Measurements from ENCODE around the gene KLHDC8A. TPM values are rescaled to one million over a fixed set of nuclear protein-coding genes. Genes with fewer than 3 reads are reported as not detected.
A peak's percentile ranks its signal among the peaks of the same experiment; 100 is the strongest.

The KLHDC8A gene
- total and polyA plus RNA-seq, 2 donors (not counting 3 experiments of a cell fraction or from before 2014, with no cell fraction given), result not detected

- no peaks in the 10 kb centered on the region for H3K79me2 ChIP-seq (ENCODE audit: control insufficient read depth, insufficient read depth, low read length)
- H3K4me1 ChIP-seq (ENCODE audit: control insufficient read depth, extremely low read depth, insufficient read depth, low read length), result peaks cover 17% of the 10 kb centered on the region
- no peak overlapping the region for H3K4me3 ChIP-seq (replicated peaks in 1 of 3; ENCODE audit: insufficient read depth in 1 of 3, low read depth in 1 of 3, low read length in 3 of 3)
- H4K20me1 ChIP-seq (replicated peaks; ENCODE audit: control insufficient read depth, extremely low read depth, insufficient read depth, low read length), result no peaks in the 10 kb centered on the region
- CTCF ChIA-PET, result interaction anchor here (0.7 to 2.3 kb wide), 4 partner anchors 16 to 28 kb away, joined by 4 to 9 read pairs (median 6); partner anchors contain the start of gene NUAK2
- H2AFZ ChIP-seq (ENCODE audit: low read depth, low read length), result no peak overlapping the region
- no peak overlapping the region for H3K4me2 ChIP-seq (ENCODE audit: insufficient read depth, low read length)
- POLR2A ChIA-PET, result no interaction called here
- H3K36me3 ChIP-seq (ENCODE audit: control insufficient read depth in 2 of 2, extremely low read depth in 1 of 2, insufficient read depth in 2 of 2, low read length in 2 of 2), result peaks cover 0 to 11% of the 10 kb centered on the region in 2 experiments
- H3K27ac ChIP-seq (ENCODE audit: insufficient read depth, low read depth, low read length), result no peak overlapping the region
- no peak overlapping the region for H3K9ac ChIP-seq (replicated peaks; ENCODE audit: extremely low read depth, insufficient read depth, low read length)
- FAIRE-seq, result no peak
- no peak for DNase-seq (ENCODE audit: low read depth, low spot score)
- H3K9me3 ChIP-seq (replicated peaks; ENCODE audit: control insufficient read depth, insufficient read depth, low read length), result no peaks in the 10 kb centered on the region
- dilution Hi-C loops (cut with MboI; ENCODE audit: extremely low pct_ligation_motif_present, low sequenced_read_pairs), result no loop called here
- TF ChIP-seq POLR2A (IDR thresholded peaks at IDR 0.05; ENCODE audit: low read depth, low read length), result no peak
- H3K27me3 ChIP-seq (ENCODE audit: control insufficient read depth in 2 of 2, insufficient read depth in 2 of 2, low read length in 2 of 2), result no peaks in the 10 kb centered on the region
- no TSS peak for BruUV-seq (replicated peaks)
- intact Hi-C loops (cut with micrococcal nuclease), result loop anchor here (1.0 kb wide), 1 partner anchor 19 kb away; the partner anchor contains the start of gene NUAK2
- no peaks in the 10 kb centered on the region for H3K9me1 ChIP-seq (replicated peaks; ENCODE audit: control insufficient read depth, extremely low read depth, insufficient read depth, low read length)
Observed at GRCh38 chr1:205301842-205302588, 54.7 kb downstream of the KLHDC8A start.

GRCh38 chr1:205301205-205301821 is 55.4 kb downstream of the KLHDC8A start:
- FAIRE-seq (no peak), DNase-seq (ENCODE audit: low read depth, low spot score) (peak; percentile 62)
- Histone ChIP-seq H4K20me1 (replicated peaks; ENCODE audit: control insufficient read depth, extremely low read depth, insufficient read depth, low read length) (no peaks in the 10 kb centered on the region), H3K36me3 (ENCODE audit: control insufficient read depth in 2 of 2, extremely low read depth in 1 of 2, insufficient read depth in 2 of 2, low read length in 2 of 2) (peaks cover 0 to 11% of the 10 kb centered on the region in 2 experiments), H3K4me3 (replicated peaks in 1 of 3; ENCODE audit: insufficient read depth in 1 of 3, low read depth in 1 of 3, low read length in 3 of 3) (no peak overlapping the region), H2AFZ (ENCODE audit: low read depth, low read length) (no peak overlapping the region), H3K9ac (replicated peaks; ENCODE audit: extremely low read depth, insufficient read depth, low read length) (no peak overlapping the region), H3K79me2 (ENCODE audit: control insufficient read depth, insufficient read depth, low read length) (no peaks in the 10 kb centered on the region), H3K27me3 (ENCODE audit: control insufficient read depth in 2 of 2, insufficient read depth in 2 of 2, low read length in 2 of 2) (no peaks in the 10 kb centered on the region), H3K9me1 (replicated peaks; ENCODE audit: control insufficient read depth, extremely low read depth, insufficient read depth, low read length) (no peaks in the 10 kb centered on the region), H3K4me1 (ENCODE audit: control insufficient read depth, extremely low read depth, insufficient read depth, low read length) (peaks cover 17% of the 10 kb centered on the region), H3K9me3 (replicated peaks; ENCODE audit: control insufficient read depth, insufficient read depth, low read length) (no peaks in the 10 kb centered on the region), H3K4me2 (ENCODE audit: insufficient read depth, low read length) (no peak overlapping the region), H3K27ac (ENCODE audit: insufficient read depth, low read depth, low read length) (no peak overlapping the region)
- ChIA-PET POLR2A (no interaction called here), CTCF (interaction anchor here (0.7 to 2.3 kb wide), 5 partner anchors 16 to 29 kb away, joined by 4 to 9 read pairs (median 6); partner anchors contain the start of gene NUAK2)
- TF ChIP-seq CTCF (IDR thresholded peaks at IDR 0.05; ENCODE audit: extremely low read depth in 1 of 2, insufficient read depth in 1 of 2, low read depth in 1 of 2, low read length in 2 of 2) (no peak), POLR2AphosphoS5 (IDR thresholded peaks at IDR 0.05; ENCODE audit: insufficient read depth, low read depth, low read length) (no peak), MAX (IDR thresholded peaks at IDR 0.05; ENCODE audit: insufficient read depth, insufficient read length) (no peak), MYC (IDR thresholded peaks at IDR 0.05; ENCODE audit: low read depth, low read length) (no peak), POLR2A (IDR thresholded peaks at IDR 0.05; ENCODE audit: low read depth, low read length) (no peak), FOS (IDR thresholded peaks at IDR 0.05; ENCODE audit: borderline replicate concordance, insufficient read depth, low read length) (no peak), EZH2 (IDR thresholded peaks at IDR 0.05; ENCODE audit: borderline replicate concordance, low read depth, low read length, severe bottlenecking) (no peak), JUN (IDR thresholded peaks at IDR 0.05; ENCODE audit: borderline replicate concordance, insufficient read depth, insufficient read length, low read depth) (no peak), GATA2 (IDR thresholded peaks at IDR 0.05; ENCODE audit: insufficient read depth, insufficient read length, low read depth, low read length) (no peak)
- dilution Hi-C loops (cut with MboI; ENCODE audit: extremely low pct_ligation_motif_present, low sequenced_read_pairs), result no loop called here
- intact Hi-C loops (cut with micrococcal nuclease), result loop anchor here (1.0 kb wide), 1 partner anchor 20 kb away; the partner anchor contains the start of gene NUAK2
- no TSS peak for BruUV-seq (replicated peaks)
